ENCODE data around the gene CLCNKB.
"Not testable (repeated sequence)": the region's sequence is repeated elsewhere in the genome, so short reads cannot be mapped to it uniquely, and the experiment has no call there.

The CLCNKB gene

DNA sequence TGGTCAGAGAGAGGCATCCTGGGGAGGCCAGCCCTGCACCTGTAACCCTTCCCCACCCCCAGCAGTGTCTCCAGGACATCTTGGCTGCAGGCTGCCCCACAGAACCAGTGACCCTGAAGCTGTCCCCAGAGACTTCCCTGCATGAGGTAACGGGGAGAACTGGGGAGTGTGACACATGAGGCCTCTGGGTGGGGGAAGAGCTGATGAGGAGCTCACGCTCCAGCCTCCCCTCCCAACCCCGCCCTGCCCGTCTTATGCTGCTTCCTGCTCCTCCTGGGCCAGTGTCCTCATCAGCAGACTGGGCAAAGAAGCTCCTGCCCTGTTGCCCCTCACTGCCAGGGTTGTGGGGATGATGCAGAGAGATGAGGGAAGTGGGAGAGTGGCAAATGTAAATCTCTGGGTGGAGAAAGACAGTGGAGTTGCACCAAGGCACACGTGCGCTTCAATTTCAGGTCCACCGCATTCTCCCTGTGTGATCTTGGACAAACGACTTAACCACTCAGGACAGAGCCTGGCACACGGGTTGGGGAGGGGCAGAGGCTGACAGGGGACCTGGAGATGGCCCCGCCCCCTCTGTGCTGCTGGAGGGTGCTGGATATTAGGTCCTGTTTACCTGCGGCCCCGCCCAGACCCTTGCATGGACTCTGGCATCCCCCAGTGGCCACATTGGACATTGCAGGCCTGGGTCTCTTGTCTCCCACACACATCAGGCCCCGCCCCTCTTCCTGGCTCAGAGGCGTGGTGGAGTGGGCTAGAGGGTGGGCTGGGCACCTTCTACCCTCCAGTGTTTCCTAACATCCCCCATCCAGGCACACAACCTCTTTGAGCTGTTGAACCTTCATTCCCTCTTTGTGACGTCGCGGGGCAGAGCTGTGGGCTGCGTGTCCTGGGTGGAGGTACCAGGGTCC, 12.3 kb downstream of the CLCNKB start:
- peak; percentile 35 for FAIRE-seq

DNA sequence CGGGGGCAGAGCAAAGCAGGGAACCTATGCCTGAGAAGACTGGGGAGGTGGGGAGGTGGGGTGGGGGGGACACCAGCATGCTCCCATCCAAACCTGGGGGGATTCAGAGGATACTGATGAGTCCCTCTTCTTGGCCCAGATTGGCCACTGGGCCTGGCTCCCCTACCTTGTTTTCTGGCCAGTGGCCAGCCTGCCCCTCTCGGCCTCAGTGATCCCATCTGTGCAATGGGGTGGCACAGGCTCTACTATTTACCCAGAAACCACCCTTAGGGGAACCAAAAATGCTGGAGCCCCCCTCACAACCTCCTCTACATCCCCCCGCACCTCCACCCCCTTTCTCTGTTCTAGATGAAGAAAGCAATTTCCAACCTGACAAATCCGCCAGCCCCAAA, 12.9 kb downstream of the CLCNKB start:
- DNase-seq (ENCODE audit: low spot score); FAIRE-seq: not testable (repeated sequence)

More for the DNA sequence above, 12.3 kb downstream of the CLCNKB start:
- peak; percentile 92 for DNase-seq (ENCODE audit: low spot score)

DNA sequence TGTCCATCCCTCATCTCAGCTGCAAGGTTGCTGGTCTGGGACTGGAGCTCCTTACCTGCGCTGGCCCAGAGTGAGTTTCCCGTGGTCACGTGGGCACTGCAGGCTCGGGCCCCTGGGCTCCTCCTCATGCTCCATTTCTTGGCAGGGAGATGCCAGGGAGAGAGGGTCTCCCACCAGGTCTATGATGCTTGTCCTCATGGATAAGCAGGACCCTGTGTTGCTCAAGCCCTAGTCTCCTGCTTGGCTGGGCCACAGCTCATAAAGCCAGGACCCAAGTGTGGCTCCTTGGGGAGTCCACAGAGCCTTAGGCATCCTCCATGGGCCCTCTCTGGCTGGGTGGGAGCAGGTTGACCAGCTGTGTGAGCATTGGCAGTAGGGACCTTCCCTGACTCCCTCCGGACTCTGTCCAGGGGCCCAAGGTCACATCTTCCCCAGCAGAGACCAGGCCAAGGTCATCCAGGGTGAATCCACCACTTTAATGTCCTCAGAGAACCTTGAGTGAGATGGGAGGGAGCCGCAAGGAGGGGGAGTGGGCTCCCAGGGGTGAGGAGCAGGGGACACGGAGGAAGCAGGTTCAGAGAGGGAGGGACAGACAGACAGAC, 13.8 kb downstream of the CLCNKB start:
- not testable (repeated sequence) for DNase-seq (ENCODE audit: low spot score); FAIRE-seq

DNA sequence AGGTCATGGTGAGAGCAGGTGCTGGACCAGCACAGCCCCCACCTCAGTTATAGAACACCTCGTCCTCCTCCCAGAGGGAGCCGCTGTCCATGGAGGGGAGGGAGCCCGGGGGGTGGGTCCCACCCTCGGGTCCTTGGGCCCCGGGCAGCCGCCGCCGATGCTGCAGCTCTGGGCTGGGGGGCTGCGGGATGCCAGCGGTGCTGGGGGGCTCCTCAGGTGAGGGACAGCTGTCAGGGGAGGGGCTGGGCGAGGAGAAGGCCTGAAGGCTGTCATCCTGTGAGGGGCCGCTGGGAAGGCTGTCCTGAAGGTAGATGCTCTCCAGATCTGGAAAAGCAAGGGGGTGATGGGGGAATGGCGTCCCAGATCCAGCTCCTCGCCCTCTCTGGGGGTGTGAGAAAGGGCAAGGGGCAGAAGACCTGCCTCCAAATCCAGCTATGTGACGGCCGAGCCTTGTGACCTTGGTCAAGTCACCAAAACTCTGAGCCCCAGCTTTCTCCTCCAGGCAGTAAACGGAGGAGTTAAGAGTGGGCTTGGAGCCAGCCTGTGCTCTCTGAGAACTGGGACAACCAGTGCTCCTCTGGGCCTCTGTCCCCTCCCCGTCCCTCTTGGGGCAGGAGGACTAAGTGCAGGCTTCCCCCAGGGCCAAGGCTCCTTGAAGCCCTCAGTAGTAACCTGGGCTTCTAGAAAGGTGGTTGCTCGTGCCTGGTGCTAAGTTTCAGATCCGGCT, 15.0 kb downstream of the CLCNKB start:
- DNase-seq (ENCODE audit: low spot score); FAIRE-seq: not testable (repeated sequence)

DNA sequence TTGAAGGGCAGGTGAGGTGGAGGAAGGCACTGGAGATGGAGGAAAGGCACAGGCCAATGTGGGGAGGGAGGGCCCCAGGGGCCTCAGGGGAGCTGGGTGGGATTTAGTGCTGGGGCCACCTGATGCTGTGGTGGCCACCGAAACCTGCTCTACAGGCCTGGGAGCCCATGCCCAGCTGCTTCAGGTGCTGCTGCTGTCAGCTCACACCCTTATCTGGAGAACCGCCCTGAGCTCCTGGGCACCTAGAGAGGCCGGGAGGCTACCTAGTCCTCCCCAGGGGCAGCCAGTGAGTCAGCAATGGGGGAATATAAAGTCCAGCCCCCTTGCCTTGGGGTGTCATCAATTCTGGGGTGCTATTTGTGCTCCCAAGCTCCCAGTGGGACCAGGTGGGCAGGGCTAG, 17.7 kb downstream of the CLCNKB start:
- FAIRE-seq = no peak
- no peak for DNase-seq (ENCODE audit: low spot score)

DNA sequence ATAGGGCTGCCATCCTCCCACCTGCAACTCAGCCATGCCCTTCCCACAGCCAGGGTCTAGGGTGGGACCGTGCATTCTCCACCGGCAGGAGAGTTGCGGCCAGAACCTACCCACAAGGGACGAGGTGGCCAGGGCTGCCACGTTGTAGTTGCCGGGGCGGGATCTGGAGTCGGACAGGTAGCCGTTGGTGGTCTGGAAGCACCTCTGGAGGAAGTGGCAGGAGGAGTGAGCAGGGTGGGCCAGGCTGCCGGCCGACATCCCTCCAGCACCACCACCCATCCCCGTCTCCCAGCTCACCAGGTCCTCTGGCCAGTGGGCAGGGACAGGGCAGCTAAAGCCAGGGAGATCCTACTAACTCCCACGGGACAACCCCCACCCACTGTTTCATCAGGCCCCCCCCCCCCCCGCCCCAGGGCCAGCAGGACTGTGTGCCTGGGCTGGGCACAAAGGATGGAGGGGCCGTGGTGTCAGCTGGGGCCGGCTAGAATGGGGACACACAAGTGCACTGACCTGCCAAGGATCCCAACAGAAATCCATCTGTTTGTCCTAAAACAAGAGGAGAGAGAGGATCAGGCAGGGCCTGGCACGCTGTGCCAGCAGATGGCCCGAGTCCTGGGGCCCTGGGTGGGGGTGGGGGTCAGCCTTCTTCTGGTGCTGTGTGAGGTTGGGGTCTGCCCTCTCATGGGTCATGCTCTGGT, 18.6 kb downstream of the CLCNKB start:
- DNase-seq (ENCODE audit: low spot score); FAIRE-seq: not testable (repeated sequence)

DNA sequence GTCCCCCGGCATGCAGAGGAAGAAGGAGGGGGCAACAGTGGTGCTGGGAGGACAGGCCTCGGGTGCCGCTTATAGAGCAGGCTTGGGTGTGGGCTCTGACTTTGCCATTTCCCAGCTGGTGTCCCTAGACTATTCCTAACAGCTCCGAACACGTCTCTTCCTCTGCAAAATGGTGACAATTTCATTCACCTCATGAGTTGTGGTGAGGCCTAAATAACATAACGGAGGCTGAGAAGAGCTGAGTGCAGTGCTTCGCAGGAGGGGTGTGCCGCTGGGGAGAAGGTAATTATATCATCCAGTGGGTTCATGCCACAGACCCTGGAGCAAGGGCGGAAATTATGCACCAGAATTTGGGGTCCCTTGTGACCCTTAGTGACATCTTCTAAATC, 19.1 kb downstream of the CLCNKB start:
- not testable (repeated sequence) for DNase-seq (ENCODE audit: low spot score); FAIRE-seq

DNA sequence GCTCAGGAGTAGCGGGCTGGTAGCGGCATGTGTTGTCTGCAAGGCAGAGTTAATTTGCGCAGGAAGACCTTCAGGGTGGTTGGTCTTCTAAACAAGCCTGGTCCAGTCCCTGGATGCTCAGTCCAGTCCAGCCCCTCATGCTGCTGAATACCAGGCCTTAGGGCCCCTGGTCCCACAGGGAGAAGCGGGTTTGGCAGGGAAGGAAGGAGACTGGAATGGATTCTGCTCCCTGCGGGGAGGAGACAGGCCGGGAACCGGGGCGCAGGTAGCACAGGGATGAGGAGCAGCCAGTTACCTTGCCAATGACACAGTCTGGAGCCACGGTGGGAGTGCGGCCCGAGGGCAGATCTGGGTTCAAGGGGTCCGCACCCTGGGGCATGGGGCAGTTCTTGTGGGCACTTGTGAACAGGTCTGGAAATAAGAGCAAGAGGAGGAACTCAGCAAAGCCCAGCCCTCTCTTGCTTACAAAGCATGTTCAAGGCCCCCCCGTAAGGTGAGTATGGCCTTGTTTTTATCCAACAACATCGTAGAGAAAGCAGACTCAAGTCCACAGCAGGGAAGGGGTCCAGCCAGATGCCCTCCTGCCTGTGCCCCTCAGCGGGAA, 19.7 kb downstream of the CLCNKB start:
- DNase-seq (ENCODE audit: low spot score) (no peak), FAIRE-seq (no peak)

DNA sequence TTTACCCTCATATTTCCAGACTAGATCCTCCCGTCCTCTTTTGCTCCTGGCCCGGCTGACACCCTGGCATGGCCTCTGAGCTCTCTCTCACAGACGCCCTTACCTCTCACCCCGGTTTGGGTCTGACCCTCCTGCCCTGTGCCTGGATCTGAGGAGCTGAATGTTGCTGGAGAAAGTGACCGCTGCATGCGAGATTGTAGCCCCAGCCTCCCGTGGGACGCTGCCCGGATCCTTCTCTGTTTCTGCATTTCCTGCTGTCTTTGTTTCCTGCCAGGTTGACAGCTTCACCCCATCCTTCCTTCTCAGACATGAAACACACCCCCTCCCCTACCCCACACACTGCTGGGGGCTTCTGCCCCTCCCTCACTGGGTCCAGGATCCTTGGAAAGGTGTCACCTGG, 20.3 kb downstream of the CLCNKB start:
- FAIRE-seq = no peak
- no peak for DNase-seq (ENCODE audit: low spot score)

DNA sequence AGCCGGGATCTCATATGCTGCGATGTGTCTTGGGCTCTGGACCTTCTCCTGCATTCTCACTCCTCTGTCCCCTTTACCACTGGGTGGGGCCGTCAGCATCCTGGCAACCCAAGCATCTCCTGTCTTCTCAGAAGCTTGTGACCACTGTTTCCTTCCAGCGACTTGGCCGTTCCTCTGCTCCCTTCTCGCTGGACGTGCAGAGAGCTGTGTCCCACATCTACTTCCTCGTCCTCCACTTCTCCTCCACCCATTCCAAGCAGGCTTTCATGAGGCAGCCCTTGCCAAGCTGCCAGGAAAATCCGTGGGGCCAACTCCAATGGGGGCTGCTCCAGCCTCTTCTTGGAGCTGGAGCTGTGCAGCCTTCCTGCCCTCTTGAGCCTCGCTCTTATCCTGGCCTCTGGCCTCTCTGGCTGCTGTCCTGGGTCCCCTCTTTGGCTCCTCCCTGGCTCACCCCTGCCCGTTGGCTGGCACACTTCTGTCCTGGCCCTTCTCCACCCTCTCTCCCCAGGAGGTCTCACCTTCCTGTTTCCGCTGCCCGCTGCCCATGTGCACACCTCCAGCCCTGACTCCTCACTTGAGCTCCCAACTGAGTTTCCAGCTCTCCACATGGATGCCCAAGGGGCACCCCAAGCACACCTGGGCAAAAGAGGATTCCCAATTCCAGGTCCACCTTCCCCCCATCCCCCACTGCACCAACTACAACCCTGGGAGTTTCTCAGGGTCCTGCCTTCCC, 21.1 kb downstream of the CLCNKB start:
- FAIRE-seq (no peak), DNase-seq (ENCODE audit: low spot score) (no peak)

DNA sequence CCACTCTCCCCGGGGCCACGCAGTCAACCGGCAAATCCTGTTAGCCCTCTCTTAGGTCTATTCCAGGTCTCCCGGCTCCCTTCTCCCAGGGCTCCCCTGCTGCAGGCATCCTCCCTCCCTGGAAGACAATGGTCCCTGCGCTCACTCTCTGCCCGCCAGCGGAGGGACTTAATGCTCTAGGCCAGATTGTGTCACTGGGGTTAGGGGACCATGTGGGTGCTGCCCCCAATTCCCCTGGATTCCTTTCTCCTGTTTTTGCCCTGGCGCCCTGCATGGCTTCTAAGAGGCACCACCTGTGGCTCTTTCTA, 21.6 kb downstream of the CLCNKB start:
- FAIRE-seq (no peak), DNase-seq (ENCODE audit: low spot score) (no peak)

DNA sequence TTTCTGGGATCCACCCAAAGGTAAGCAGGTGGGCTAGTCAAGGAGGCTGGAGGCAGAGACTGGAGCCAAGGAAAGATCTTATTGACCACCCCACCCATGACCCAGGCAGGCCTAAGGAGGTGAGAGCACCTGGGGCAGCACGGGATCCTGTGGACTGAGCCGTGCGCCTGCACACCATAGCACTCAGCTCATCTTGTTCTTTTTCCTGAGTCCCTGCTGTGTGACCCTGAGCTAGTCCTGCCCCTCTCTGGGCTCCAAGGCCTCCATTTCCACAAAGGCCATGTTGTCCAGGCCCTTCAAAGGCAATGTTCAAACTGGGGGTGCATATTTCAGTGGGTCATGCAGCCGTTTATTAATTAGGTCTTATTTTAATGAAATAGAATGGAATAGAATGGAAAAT, 22.7 kb downstream of the CLCNKB start:
- FAIRE-seq = no peak
- DNase-seq (ENCODE audit: low spot score) = no peak

DNA sequence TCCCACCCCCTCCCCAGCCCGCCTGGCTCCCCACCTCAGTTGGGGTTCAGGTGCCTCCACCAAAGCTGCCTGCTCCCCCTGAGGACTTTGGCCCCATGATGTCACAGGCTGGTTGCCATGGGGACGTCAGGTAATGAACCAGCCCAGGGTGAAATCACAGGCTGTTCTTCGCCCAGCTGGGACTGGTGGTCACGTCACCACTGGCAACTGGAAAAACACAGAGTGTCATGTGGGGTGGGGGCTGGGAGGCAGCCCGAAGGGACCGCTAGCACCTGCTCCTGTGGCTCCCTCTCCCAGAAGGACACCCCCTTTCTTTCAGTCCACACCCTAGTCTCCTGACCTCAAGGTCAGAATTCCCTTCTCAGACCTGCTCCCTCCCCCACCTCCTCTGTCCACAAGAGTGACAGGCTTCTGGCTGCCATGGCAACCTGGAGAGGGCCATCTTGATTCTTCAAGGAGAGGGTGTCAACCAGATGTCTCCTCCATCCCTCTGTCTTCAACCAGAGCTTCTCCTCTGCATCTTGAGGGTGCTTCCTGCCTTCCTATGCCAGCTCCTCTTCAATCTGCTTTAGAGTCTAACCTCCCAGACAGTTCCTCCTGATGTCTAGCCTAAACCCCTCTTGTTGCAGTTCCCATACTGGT, 23.7 kb downstream of the CLCNKB start:
- FAIRE-seq = no peak
- DNase-seq (ENCODE audit: low spot score) = no peak

DNA sequence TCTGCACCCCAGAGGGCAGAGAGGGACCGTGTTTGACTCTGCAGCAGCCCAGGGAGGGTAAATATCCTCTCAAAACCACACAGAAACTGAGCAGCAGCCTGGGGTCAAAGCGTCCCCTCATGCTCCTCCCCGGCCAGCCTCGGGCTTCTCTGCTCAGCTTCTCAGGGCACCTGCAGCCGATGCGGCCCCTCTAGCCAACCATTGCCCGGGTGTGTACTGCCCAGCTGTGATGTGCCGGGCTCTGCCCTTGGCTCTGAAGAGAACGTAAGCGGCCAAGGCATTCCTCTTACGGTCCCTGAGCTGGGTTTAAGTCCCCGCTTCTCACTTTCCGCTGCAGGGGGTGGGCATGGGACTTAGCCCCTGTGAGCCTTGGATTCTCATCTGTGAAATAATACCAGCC, 24.4 kb downstream of the CLCNKB start:
- DNase-seq (ENCODE audit: low spot score) (no peak), FAIRE-seq (no peak)

DNA sequence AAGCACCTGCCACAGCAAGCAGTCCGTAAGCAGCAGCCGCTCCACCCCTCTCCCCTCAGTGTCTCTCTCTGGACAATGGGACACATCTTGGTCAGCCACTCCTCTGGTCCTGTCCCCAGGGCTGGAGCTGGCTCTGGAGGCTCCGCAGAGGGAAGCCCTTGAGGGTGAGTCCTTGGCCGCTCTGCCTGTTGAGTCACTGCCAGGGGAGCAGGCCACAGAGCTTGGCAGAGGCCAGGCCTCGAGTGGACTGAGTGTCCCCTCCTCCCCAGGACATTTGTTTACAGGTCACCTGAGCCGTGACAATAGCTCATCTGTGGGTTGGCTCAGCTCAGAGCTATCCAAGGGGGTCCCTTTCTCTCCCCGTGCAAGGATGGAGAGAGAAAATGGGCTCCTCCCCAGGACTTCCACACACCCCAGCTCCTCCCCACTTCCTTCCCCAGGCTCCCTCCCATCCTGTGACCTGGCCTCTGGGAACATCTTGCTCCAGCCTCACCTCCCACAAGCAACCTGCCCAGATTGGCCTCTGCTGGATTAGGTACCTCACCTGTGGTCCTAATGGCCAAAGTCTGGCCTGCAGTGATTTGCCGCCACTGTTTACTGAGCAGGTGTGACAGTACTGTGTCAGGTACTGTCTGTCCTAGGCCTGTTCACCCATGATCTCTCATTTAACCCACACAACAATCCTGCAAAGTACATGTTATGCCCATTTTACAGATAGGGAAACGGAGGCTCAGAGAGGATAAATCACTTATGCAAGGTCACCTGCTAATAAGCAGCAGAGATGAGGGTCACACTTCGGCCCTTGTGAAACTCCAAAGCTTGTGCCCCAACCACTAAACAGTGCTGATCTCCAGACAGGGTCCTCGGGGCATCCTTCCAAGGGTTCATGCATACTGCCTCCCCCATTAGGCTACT, 25.0 kb downstream of the CLCNKB start:
- no peak for FAIRE-seq
- no peak for DNase-seq (ENCODE audit: low spot score)

DNA sequence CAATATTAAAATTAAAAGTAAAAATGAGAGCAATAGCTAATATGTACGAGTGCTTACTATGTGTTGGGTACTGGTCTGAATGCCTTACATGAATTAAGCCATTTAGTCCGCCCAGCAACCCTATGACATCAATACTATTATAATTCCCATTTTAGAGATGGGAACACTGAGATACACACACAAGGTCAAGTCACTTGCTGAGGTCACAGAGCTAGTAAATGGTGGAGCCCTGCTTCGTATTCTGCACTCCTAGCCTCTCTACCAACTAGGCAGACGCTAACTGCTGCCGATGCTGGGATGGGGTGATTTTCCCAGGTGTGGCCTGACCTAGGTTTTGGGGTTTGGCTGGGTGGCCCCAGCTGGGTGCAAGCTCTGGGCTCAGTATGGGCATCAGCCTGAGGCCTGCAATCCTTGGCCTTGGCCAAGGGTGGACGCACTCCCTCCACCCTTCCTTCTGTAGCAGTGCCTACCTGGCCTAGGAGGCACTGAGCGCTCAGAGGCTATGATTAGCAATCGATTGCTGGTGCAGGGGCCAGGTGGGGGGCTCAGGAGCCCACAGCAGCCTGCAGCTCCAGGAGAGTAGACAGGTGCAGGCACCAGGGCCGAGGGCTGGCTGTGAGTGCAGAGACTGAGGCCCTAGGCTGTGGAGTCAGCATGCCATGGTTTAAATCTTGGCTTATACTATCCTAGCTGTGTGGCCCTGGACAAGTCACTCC, 27.2 kb downstream of the CLCNKB start:
- no peak for FAIRE-seq

DNA sequence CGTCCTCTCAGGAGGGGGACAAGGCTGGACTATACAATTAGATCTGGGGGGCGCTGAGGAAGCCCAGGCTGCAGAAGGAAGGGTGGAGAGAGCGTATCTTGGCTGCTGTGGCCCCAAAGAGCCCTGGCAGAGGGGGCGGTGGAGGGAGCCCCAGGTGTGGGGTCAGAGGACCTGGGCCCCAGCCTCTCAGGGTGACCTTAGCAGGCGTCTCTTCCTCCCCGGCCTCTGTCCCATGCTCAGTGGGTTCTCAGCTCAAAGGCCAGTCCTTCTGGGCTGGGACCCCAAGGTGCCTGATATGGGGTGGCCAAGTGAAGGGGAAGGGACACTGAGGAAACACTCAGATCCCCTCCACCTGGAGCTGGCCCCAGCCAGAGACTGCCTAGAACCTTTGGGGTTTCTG, 28.0 kb downstream of the CLCNKB start:
- no peak for FAIRE-seq
- no peak for DNase-seq (ENCODE audit: low spot score)

More for the DNA sequence above, 27.2 kb downstream of the CLCNKB start:
- DNase-seq (ENCODE audit: low spot score) = no peak

DNA sequence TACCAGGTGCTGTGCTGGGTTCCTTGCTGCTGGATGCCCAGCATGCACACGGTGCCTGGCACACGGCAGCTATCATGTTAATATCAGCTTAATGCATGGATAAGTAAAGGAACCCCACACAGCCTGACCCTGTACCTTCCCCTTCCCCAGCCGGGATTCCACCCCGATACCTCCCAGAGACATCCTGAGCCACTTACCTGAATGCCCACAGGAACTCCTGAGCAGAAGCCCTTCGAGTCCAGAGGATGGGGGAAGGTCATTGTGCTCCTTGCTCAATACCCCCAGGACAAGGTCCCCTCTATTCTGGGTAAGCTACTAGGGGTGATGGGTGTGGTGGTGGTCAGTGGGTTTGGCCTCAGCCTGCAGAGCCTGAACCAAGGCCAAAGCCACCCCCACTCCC, 28.5 kb downstream of the CLCNKB start:
- DNase-seq (ENCODE audit: low spot score) = no peak

More for the DNA sequence above, 28.5 kb downstream of the CLCNKB start:
- no peak for FAIRE-seq
